ENCODE results near the gene TMEM192. TPM values are rescaled to one million over a fixed set of nuclear protein-coding genes. Genes with fewer than 3 reads are reported as not detected.
"Not testable (repeated sequence)": the region's sequence is repeated elsewhere in the genome, so short reads cannot be mapped to it uniquely, and the experiment has no call there.

The TMEM192 gene
- 10 to 100 TPM; 13.8 to 14.4 TPM for total RNA-seq
- long read RNA-seq, donor 1, full-length matches to known transcripts = 4 of 7 reads
- long read RNA-seq, donor 1, partial matches to known transcripts = 0 of 7 reads
- long read RNA-seq, donor 1, other reads (novel, unspliced or antisense) = 3 of 7 reads
- long read RNA-seq, donor 2, full-length matches to known transcripts = 17 of 27 reads
- long read RNA-seq, donor 2, partial matches to known transcripts = 3 of 27 reads
- long read RNA-seq, donor 2, other reads (novel, unspliced or antisense) = 7 of 27 reads

DNA sequence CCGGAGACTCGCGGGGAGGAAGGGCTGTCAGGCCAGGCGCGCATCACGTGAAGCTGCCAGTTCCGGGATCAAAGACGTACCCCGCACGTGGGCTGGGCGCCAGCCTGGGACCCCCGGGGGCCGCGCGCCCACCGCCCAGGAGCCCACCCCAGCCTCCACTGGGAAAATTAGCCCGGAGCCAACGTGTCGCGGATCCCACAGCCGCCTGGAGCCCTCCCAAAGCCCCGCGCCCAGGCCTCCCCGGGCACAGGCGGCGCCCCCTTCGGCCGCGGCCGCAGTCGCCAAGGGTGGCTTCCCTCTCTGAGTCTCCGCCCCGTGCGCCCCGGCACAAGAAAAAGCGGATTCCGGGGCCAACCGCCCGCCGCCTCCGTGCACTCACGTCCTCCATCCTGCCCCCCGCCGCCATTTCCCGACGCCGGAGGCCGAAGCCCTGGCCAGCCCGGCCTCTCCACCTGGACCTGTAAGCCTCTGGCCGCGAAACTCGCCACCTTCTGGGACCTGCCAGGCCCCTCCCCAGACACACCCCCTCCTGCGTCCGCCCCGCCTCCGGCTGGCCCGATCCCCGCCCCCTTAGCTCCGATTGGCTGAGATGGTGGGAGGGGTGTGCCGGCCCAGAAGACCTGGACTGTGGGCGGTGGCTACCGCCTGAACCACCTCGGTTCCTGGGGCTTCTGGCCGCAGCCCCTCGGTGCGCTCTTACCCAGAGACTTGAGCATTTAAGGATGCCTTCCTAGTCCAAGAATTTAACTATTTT lies at the start of gene TMEM192:
TMEM192 (minus strand) TSS at position 493 of the 754 bp plus-strand sequence; CDS start at position 406, 87 bp downstream.
- intact Hi-C loops (cut with DNase I) = no loop called here
- peak; percentile 98 for DNase-seq (ENCODE audit: low spot score)

DNA sequence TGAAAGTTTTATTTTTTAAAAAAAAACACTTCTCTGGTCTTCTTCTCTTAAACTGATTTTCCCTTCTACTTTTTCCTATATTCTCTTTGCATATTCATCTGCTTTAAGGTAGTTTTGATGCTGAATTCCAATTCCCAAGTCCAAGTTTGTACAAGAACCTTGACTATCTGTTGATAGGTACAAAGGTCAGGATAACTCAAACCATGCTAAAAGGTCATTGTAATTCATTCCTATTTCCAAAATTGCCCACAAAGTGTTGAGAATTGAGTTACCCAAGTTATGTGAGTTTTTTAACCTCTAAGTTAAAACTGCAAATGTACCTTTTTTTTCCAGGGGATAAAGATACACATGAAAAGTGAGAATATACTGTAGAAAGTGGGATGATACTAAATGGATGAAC lies 46.1 kb upstream of the TMEM192 start:
- intact Hi-C loops (cut with DNase I) = no loop called here
- no peak for DNase-seq (ENCODE audit: low spot score)

DNA sequence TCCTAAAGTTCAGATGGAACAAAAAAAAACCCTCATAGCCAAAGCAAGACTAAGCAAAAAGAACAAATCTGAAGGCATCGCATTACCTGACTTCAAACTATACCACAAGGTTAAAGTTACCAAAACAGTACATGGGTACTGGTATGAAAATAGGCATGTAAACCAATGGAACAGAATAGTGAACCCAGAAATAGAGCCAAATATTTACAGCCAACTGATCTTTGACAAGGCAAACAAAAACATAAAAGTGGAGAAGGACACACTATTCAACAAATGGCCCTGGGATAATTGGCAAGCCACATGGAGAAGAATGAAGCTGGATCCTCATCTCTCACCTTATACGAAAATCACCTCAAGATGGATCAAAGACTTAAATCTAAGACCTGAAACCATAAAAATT lies 44.2 kb upstream of the TMEM192 start:
- intact Hi-C loops (cut with DNase I) = no loop called here
- no peak for DNase-seq (ENCODE audit: low spot score)

DNA sequence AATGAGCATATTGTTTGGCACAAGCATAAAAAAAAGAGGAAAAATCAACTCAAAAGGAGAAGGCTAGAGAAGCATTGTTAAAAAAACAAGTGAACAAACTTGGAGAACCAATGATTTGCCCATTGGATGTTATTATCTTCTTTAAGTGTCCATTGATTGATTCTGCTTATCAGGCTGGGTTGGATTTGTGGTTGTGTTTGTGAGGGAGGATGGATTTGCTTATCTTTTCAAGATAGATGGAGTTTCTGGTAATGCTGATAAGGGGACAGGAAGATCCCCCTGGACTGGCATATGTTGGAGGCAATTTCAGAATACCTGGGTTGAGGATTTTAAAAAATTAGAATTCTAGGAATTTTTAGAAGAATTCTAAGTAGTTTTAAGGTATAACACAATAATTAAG lies 41.8 kb upstream of the TMEM192 start:
- DNase-seq (ENCODE audit: low spot score) = no peak
- intact Hi-C loops (cut with DNase I) = no loop called here

DNA sequence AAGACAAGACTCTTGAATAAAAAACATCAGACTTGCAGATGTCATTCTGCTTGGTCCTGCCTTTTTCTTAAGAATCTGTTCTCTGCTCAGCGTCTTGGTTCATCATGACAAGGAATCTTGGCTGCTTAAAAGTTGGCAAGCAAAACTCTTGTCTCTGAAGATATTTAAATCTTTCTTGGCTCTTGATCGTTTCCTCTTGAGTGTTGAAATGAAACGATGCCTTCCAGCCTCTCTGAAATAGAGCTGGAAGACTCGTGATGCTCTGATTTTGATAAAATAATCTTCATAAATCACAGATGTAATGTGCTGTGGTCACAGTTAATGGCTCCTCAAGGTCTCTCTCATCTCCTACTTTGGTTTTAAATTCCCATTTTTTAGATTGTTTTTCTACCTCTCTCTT lies 39.9 kb upstream of the TMEM192 start:
- no peak for DNase-seq (ENCODE audit: low spot score)
- intact Hi-C loops (cut with DNase I) = no loop called here

DNA sequence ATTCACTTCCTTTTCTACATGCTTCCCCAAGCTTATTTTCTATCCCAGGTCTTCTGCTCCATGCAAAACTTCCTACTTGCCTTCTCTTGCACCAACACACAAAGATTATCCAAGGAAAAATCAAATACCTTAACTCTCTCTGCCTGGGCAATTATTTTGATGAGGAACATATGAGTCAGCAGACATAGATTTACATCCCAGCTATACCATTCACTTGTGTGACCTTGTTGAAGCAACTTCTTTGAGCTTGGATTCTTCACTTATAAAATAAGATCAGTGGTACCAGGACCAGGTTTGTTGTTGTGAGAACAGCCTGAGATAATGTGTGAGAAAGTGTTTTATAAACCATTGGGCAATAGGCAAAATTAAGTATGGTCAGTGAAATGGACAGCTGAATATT lies 39.1 kb upstream of the TMEM192 start:
- DNase-seq (ENCODE audit: low spot score) = no peak
- intact Hi-C loops (cut with DNase I) = no loop called here

DNA sequence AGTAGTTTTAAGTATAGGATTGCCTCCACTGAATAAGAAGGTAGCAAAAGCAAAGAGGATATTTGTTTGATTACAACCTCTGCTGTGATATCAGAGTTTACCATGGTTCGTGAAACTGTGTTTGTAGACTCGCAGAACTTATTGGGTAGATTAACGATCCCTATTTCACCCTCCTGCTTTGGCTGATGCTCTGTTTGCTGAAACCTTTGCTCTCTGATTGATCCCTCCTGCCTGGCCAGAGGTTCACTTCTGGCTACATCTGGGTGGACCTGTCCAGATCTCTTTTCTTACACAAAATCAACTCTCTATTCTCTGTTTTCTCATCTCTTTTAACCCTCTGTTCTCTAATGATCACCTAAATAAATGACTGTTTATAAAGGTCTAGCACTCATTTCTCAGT lies 37.9 kb upstream of the TMEM192 start:
- DNase-seq (ENCODE audit: low spot score) = no peak
- intact Hi-C loops (cut with DNase I) = no loop called here

DNA sequence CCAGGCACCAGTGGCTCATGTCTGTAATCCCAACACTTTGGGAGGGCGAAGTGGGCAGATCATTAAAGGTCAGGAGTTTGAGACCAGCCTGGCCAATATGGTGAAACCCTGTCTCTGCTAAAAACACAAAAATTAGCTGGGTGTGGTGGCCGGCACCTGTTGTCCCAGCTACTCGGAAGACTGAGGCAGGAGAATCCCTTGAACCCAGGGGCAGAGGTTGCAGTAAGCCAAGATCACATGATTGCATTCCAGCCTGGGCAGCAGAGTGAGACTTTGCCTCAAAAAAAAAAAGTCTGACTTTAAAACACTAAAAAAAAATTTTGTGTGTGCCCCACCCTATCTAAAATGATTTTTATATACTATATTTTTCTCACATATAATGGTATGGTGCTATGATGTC lies 26.2 kb upstream of the TMEM192 start:
- DNase-seq (ENCODE audit: low spot score) = no peak
- intact Hi-C loops (cut with DNase I) = loop anchor here (10.0 kb wide), 2 partner anchors 216 to 326 kb away; no protein-coding TSS in a partner anchor

DNA sequence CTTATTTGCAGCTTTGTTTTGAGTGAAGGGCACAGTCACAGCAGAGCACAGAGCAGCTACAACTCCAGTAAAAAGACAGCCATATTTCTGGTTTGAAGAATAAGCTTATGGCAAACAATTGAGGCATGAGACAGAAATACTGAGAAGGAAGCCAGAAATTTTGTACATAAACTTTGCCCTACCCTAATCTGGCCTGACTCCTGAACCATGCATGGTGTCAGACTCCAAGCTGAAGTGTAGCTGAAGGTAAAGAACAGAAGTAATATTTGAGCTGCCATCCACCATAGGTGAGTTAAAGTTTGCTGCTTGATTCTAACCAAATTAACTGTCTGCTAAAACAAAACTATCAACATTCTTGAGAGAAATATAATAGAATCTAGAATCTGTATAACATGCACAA lies 24.5 kb upstream of the TMEM192 start:
- intact Hi-C loops (cut with DNase I) = loop anchor here (2.0 to 10.0 kb wide), 3 partner anchors 16 to 328 kb away; no protein-coding TSS in a partner anchor
- no peak for DNase-seq (ENCODE audit: low spot score)

DNA sequence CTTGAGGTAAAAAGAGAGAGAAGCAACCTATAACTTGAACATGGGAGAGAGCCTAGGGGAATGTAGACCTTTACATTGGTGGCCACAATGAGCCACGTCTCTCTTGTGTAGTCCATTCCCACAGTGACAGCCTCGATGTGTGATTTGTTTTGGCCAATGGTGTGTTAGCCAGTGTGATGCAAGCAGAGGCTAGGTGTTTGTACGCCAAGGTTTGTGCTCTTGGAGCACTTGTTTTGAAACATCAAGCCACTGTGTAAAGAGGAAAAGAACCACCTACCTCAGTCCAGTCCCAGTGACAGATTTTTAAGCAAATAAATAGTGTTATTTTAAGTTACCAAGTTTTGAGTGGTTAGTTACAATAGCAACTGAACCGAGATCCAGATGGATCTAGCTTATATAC lies 23.9 kb upstream of the TMEM192 start:
- no peak for DNase-seq (ENCODE audit: low spot score)
- intact Hi-C loops (cut with DNase I) = loop anchor here (2.0 to 10.0 kb wide), 3 partner anchors 16 to 328 kb away; no protein-coding TSS in a partner anchor

DNA sequence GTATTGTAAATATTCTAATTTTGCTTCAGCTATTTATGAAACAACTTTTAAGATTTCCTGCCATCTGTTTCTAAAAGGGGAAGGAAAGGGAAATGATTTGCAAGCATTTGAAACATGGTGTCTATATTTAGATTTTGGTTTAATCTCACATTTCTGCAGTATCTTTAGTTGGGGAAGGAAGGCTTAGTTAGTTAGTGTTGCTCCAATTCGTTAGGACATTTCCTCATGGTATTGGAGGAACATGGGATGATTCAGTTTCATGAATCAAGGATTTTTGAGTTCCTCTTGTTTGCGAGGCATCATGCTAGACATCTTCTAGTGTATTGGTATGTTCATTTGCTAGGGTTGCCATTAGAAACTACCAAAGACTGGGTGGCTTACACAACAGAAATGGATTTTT lies 20.5 kb upstream of the TMEM192 start:
- intact Hi-C loops (cut with DNase I) = loop anchor here (5.0 to 10.0 kb wide), 3 partner anchors 222 to 334 kb away; no protein-coding TSS in a partner anchor
- DNase-seq (ENCODE audit: low spot score) = no peak

DNA sequence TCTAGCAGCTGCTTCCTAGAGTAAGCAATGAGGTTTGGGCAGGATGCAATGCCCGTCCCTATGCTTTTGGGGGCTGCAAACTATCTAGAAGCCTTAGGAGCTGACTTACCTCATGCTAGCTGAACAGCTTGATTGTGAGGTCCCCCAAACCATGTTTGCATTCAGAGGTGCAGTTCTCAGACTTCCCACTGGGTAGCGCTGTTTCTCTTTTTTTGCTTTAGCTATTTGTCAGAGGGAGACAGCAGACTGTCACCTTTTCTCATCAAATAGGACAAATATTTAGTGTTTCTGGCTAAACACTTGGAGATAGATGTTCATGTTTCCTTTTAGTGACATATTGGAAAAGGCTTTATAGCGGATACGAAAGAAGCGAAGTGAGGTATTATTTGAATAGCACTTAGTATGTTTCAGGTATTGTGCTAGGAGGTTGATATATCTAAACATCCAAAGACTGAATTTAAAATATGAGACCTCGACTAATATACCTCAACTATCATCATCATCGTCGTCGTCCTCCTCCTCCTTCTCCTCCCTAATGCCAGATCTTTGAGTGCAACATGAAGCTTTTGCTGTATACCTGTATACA lies 18.7 kb upstream of the TMEM192 start:
- DNase-seq (ENCODE audit: low spot score) = no peak

DNA sequence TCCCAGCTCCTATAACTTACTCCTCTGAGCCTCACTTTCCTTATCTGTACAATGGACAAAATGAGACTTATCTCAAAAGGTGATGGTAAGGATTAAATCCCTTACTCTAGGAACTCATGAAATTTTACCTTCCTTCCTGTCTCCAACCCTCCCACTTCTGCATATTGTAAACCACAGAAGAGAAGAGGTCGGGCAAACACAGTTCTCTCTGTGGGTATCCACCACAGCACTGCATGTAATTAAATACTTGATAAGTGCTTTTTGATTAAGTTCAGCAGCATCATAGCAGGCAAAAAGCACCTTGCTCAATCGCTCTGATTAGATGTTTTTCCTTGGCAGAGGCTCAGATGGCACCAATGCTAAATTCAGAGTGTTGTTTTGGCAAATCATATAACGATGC lies 17.3 kb upstream of the TMEM192 start:
- DNase-seq (ENCODE audit: low spot score) = no peak
- intact Hi-C loops (cut with DNase I) = loop anchor here (5.0 to 10.0 kb wide), 3 partner anchors 225 to 337 kb away; no protein-coding TSS in a partner anchor

More for the DNA sequence above, 18.7 kb upstream of the TMEM192 start:
- intact Hi-C loops (cut with DNase I) = loop anchor here (5.0 to 10.0 kb wide), 3 partner anchors 223 to 336 kb away; no protein-coding TSS in a partner anchor

DNA sequence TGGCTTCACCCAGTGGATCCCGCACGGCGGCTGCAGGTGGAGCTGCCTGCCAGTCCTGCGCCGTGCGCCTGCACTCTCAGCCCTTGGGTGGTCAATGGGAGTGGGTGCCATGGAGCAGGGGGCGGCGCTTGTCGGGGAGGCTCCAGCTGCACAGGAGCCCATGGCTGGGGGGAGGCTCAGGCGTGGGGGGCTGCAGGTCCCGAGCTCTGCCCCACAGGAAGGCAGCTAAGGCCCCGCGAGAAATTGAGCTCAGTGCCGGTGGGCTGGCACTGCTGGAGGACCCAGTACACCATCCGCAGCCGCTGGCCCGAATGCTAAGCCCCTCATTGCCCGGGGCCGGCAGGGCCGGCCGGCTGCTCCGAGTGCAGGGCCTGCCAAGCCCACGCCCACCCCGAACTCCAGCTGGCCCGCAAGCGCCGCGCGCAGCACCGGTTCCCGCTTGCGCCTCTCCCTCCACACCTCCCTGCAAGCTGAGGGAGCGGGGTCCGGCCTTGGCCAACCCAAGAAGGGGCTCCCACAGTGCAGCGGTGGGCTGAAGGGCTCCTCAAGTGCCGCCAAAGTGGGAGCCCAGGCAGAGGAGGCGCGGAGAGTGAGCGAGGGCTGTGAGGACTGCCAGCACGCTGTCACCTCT lies 13.3 kb upstream of the TMEM192 start:
- DNase-seq (ENCODE audit: low spot score); intact Hi-C loops (cut with DNase I): not testable (repeated sequence)

DNA sequence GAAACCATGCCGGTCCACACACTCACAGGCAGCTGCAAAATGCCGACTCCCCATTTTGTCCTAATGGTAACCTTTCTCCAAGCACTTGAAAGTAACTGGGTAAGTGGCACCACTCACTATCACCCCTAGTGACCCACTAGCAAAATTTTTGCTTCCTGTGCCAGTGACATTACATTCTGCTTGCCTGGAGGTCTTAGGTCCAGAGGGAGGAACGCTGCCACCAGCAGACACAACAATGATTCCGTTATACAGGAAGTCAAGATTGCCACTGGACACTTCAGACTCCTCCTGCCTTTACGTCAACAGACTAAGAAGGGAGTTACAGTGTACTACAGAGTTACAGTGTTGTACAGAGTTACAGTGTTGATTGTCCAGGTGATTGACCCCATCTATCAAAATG lies 11.8 kb upstream of the TMEM192 start:
- intact Hi-C loops (cut with DNase I) = no loop called here
- no peak for DNase-seq (ENCODE audit: low spot score)

DNA sequence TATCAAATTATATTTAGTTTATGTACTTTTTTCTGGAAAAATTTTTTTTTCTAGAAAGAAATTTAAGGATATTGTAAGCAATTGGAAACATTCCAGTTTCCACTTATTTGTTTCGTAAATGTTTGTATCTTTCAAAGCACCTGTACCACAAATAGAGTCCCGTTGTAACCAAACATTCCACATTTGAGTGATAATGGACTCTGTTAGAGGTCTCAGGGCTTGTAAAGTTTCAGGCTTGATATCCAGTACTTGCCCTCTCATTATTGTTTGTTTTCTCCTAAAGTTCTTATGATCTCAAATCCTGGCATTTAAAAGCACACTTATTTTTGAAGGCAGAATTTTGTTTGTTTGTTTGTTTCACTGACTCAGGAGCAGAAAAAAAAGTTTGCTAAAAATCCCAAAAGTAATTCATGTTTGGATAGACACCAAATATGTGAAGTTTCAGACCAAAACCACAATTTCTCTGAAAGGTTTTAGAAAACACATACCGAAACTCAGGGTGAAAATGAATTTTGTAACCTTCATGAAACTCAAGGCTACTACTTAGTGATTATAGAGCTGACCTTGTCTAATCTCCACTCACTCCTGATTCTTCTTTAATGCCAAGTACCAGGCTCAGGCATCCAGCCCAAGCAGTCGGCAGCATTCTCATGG lies 5.7 kb upstream of the TMEM192 start:
- intact Hi-C loops (cut with DNase I) = no loop called here

DNA sequence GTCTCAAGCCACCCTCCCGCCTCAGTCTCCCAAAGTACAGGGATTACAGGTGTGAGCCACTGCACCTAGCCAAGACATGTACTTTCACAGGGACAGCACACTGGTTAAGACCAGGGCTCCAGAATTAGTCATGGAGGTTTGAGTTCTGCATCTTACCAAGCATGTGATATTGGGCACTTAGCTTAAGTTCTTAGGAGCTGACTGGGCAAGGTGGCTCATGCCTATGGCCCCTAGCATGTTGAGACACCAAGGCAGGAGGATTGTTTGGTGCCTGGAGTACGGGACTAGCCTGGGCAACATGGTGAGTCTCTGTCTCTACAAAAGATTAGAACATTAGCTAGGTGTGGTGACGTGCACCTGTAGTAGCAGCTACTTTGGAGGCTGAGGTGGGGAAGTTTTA lies 2.6 kb upstream of the TMEM192 start:
- DNase-seq (ENCODE audit: low spot score) = no peak
- intact Hi-C loops (cut with DNase I) = no loop called here

More for the DNA sequence above, 5.7 kb upstream of the TMEM192 start:
- no peak for DNase-seq (ENCODE audit: low spot score)

DNA sequence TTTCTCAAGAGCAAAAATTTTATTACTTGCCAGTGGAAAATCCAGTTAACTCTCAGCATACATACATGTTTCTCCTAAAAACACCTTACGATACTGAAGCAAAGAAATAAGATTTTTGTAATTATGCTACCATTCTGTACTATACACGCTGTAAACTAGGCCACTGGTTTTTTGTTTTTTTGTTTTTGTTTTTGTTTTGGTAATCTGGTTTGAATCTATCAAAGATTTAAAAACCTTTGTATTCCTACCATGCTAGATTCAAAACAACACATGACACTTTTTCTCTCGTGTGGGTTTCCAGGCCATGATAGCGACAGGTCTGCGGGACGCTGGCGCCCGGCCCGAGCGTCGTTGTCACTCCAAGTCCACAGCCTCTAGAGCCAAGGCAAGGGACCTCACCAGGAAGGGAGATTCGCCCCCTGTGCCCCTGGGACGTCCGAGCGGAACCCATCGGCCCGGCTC lies 723 bp downstream of the TMEM192 start:
- intact Hi-C loops (cut with DNase I) = no loop called here
- DNase-seq (ENCODE audit: low spot score) = no peak

DNA sequence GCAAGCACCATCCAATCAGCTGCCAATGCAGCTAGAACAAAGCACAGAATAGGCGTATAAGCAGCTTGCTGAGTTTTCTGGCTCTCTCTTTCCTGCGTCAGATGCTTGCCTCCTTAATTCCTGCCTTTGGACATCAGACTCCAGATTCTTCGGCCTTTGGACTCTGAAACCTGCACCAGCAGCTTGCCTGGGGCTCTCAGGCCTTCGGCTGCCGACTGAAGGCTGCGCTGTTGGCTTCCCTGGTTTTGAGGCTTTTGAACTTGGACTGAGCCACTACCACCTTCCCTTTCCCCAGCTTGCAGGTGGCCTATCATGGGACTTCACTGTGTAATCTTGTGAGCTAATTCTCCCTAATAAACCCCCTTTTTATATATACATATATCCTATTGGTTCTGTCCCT lies 6.1 kb downstream of the TMEM192 start:
- DNase-seq (ENCODE audit: low spot score) = no peak

More for the DNA sequence above, 6.1 kb downstream of the TMEM192 start:
- intact Hi-C loops (cut with DNase I) = no loop called here
